ENCODE data around the gene EGFLAM.
"Not testable (repeated sequence)": the region's sequence is repeated elsewhere in the genome, so short reads cannot be mapped to it uniquely, and the experiment has no call there.

Gene EGFLAM

DNA sequence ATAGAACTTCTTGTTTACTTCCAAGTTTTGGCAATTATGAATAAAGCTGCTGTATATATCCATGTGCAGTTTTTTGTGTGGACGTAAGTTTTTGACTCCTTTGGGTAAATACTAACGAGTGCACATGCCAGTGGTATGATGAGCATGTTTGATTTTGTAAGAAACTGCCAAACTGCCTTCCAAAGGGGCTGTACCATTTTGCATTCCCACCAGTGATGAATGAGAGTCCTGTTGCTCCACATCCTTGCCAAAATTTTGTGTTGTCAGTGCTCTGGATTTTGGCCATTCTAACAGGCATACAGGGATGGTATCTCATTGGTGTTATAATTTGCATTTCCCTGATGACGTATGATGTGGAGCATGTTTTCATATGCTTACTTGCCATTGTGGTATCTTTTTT lies 73.5 kb downstream of the EGFLAM start:
- no peak for DNase-seq

DNA sequence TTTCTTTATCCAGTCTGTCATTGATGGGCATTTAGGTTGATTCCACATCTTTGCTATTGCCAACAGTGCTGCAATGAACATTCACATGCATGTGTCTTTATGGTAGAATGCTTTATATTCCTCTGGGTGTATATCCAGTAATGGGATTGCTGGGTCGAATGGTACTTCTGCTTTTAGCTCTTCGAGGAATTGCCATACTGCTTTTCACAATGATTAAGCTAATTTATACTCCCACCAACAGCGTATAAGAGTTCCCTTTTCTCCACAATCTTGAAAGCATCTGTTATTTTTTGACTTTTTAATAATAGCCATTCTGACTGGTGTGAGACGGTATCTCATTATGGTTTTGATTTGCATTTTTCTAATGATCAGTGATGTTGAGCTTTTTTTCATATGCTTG lies 74.8 kb downstream of the EGFLAM start:
- DNase-seq: not testable (repeated sequence)

DNA sequence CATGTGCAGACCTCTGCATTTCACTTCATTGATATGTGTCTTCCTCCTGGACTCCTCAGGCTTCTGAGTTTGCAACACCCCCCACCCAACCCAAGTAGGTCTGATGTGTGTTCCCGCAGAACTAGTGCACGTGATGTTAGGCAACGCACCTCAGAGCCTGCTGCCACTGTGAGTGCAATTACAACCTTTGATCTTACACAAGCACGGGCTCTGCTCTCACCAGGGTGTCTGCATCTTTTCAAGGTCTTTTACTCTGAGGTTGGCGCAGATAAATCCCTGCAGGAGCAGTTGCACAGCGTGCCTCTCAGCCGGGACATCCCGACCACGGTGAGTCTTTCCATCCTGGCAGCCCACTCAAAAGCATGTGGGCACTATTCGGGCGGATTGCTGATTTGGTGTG lies 80.1 kb downstream of the EGFLAM start:
- DNase-seq: peak in 1 of 6 experiments; percentile 3

DNA sequence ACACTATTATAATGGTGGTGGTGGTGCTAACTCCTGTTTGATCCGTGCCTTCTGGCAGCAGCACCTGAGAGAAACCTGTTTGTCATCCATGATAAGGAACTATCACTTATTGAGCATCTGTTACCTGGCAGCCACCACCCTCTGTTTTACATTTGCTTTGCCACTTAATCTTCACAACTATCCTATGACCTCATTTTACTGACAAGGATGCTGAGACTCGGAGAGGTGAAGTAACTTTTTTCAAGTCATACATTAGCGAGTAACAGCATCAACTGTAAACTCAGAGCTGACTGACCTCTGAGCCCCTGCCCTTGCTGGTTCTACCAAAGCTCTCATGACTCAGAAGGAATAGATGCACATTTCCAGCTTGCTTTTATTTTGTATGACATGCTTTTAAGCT lies 81.1 kb downstream of the EGFLAM start:
- DNase-seq: no peak

DNA sequence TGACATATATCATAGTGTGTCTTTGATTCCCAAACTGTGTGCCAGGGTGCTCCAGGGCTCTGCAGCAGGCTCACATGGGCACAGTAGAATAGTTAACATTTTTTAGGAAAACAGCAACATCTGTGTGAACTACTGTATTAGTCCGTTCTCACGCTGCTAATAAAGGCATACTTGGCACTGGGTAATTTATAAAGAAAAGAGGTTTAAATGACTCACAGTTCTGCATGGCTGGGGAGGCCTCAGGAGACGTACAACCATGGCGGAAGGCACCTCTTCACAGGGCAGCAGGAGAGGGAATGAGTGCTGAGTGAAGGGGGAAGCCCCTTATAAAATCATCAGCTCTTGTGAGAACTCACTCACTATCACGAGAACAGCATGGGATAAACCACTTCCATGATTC lies 82.7 kb downstream of the EGFLAM start:
- no peak for DNase-seq

DNA sequence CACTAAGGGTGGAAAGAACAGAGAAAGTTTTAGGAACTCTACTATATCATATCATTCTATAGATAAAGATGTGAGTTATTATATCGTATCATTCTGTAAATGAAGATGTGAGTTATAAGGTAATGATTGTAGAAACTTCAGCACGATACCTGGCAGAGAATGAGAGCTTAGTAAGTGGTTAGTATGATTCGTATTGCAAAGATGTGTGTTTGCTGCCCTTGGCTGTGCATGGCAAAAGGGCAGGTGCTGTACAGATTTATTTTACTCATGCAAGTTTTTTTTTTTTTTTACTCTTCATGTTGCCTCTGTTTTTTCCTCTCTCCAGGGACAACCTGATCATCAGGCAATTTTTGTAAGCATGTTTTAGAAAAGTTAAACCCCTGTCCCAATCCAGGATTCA lies 83.3 kb downstream of the EGFLAM start:
- DNase-seq: no peak

DNA sequence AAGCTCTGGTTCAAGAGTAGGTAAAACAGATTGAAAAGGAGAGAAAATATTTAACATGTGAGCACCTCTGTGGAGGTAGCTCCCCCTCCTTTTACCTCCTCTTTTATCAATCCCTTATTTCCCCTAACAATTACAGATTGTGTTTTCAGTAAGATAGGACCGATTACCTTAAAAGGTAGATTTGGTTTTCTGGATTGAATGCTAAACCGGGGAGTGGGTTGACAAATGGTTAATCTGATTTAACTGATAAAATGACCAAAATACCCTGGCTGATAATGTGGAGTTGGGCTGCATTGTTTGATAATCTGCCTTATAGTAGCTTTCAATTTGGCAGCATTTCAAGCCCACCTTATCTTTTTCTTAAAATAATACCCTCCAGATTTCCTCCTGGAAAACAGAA lies 83.9 kb downstream of the EGFLAM start:
- DNase-seq: no peak

DNA sequence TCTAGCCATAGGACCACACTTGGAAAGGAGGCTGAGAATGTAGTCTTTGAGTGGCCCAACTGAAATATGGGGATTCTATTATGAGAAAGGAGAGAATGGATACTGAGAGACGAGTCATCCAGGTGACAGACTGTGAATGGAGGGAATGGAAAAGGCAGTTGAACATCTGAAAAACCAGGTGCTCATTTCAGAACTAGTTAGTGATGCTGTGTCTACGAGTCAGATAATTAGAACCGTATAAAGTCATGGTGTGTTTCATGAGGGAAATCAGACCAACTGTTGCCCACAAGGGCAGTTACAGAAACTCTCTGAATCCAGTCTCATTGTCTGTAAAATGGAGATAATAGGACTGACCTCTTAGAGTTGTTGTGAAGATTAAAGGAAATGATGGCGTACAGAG lies 86.5 kb downstream of the EGFLAM start:
- no peak for DNase-seq

DNA sequence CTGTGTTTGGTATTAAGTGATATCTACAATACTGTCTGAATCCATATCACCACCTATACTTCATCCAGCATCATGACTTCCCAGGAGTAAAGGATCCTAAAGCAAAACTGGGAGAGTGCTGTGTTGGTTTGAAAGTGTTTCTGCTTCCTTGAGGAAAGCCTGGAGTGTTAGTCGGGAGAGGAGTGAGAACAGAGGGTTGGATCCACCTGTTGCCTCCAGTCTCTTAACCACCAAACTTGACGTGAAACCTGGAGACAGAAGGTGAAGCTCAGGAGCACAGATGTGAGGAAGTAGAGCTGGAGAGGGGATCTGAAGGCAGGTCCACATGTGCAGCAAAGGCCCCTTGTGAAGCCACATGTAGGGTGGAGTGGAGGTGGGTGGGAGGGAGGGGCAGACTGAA lies 88.2 kb downstream of the EGFLAM start:
- DNase-seq: no peak

DNA sequence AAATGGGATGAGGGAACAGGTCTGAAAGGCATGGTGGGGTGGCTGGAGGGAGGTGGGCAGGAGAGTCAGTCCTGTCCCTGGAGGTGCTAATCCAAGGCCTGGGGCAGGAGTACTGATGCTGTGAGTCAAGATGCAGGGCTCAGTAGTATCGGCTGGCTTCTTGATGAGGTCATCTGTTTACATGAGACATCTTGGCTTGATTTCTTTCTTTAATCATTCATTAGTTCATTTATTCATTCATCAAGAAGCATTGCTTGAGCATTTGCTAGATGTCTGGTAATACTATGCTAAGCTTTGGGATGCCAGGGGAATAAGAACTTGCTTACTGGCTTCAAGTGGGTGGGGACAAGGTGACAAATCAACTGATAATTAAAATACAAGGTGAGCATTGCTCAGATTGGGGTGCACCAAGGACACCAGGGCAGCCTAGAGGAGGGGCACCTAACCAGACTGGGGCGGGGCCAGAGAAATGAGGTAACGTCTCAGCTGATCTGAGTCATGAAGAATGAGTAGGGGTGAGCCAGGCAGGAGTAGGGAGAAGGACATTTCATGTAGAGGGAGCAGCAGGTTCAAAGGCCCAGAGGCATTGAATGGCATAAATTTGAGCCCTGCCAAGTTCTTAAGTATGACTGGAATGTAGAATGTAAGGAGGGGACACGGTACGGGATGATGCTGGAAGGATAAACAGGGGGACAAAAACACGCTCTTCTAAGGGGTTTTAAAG lies 88.8 kb downstream of the EGFLAM start:
- no peak for DNase-seq

DNA sequence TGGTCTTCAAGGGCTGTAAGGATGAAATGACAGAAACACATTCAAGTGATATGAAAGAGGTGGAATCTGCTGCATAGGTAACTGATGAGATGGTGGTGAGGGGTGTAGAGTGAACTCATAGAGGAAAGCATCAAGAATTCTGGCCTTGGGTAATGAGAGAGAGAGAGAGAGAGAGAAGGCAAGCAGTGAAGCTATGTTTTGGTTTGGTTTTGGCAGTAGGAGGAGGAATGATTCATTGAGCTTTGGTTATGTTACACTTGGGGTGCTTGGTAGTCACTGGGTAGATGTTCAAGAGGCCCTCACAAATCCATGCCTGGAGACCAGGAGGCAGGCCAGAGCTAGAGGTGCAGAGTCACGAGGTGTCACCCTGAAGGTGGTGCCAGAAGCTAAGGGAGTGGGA lies 89.5 kb downstream of the EGFLAM start:
- no peak for DNase-seq

DNA sequence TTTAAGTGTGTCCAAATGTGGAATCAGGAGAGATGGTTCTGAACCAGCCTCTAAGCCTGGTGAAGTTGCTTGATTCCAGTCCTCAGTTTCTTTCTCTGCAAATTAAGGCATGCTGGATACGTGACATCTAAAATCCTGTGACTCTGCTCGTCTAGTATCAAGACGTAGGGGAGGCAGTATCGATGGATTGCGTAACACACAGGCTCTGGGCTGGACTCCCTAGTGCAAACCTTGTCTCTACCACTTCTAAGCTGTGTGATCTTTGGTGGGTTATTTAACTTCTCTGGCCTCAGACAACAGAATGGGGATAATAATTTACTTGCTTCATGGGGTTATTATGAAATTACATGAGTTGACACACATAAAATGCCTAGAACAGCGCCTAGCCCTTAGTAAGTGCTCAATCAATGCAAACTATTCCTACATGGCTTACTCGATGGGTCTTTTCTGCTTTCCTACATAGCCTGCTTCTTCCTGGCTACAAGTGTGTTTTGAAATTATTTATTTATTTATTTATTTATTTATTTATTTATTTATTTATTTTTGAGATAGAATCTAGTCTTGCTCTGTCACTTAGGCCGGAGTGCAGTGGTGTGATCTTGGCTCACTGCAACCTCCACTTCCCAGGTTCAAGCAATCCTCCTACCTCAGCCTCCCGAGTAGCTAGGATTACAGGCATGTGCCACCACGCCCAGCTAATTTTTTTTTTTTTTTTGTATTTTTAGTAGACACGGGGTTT lies 102.1 kb downstream of the EGFLAM start:
- no peak for DNase-seq

DNA sequence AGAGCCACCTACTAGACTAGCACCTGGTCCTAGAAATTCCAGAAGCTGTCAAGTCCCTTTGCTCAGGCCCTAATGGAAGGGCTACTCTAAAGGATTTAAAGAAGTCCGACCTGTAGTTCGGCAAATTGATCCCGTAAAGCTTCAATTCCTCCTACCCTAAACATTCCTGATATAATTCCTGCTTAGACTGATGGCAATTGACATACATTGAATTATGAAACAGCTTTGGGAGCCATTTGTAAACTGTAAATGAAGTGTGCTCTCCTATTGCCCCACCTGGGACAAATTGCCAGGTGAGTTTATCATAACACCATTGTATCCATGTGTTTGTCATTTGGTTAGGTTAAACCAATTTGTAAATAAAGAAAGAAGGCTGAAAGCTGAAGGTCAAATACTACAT lies 104.4 kb downstream of the EGFLAM start:
- DNase-seq: no peak

DNA sequence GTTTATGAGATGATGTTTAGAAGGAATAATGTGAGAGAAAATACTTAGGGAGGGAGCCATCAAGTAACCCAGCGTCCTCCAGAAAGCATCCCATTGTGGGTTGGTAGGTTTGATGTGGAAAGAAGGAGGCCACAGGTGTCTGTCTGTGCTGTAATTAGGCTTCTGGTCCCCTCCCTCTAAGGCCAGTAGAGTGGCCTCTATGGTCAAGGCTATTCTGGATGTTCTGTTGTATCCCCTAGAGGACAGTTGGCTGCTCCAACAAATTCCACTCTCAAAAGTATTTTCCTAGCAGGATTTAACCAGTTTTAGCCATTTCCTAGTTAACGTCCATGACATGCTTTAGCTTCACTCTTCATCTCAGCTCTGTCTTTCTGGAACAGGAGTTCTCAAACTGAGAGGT lies 106.5 kb downstream of the EGFLAM start:
- no peak for DNase-seq

DNA sequence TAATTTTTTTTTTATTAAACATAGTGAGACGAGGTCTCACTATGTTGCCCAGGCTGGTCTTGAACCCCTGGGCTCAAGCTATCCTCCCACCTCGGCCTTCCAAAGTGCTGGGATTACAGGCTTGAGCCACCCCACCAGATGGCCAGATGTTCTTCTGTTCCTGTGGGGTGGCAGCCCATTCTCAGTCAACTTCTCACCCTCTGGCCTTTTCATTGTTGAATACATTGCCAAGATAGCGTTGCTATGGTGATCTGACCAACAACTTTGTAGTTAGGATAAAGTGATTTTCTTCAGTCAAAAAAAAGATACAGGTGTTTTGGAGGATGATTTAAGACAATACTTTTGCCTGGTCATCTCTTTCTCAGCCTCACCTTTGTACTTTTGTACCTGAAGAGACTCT lies 109.1 kb downstream of the EGFLAM start:
- DNase-seq: no peak

DNA sequence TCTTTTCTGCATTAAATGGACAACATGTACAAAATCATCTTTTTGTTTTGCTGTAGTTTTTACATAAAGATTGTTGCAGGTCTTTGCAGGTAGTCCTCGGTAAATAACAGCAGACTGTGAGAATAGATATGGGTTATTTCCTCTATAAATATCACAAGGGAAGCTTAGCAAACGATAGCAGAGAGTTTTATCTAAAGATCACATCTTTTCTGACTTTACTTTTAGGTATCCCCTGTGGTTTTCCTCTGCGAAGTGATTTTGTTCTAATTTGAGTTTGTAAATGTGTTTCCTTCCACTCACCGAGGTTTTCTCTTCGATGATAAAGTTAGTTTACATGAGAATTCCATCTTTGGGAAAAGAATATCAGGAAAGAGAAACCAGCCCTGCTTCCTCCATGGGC lies 109.6 kb downstream of the EGFLAM start:
- peak in 2 of 6 experiments; percentile 12 to 33 for DNase-seq

DNA sequence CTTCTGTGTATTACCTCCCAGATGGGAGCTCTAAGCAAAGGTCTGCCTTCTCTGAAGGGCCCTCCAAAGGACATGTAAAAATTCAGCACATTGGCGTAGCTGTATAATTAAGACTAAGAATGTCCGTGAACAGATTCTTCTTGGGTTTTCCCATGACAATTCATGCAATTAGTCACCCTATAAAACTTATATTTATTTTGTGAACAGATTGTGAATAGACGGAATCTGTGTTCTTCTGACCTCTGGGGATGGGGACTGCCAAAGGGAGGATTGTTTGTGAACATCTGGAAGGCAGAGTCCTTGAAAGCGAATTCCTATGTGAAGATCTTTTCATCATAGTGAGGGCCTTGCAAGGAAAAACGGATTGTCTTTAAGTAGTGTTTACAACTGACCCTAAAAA lies 111.3 kb downstream of the EGFLAM start:
- no peak for DNase-seq

DNA sequence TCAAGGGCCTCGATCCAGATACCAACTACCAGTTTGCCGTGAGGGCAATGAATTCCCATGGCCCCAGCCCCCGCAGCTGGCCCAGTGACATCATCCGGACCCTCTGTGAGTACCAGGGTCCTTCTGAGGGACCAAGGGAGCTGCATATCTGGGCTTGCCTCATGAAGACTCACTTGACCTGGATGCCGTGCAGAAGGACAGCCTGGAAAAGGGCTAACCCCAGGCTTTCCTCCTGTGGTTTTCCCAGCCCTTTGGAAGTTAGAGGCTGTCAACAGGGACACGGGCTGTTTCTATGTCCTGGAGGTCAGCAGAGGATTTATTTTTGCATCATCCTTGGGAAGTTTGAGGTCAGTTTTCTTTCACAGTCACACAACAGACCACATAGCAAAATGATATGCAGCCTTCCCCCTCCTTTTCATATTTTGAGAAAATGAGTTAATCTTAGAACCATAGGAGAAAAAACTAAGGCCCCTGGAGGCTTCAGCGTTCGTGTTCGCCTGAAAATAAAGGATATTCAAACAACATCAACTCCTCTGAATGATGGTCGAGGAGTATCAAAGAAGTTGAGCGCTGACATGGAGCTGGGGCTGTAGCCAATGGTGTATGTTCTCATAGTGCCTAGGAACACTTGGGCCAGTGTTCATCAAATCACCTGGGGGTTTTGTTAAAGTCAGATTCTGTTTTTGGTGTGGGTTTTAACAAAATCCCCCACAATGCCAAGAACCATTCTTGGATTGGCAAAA lies 112.2 kb downstream of the EGFLAM start:
- DNase-seq: no peak

DNA sequence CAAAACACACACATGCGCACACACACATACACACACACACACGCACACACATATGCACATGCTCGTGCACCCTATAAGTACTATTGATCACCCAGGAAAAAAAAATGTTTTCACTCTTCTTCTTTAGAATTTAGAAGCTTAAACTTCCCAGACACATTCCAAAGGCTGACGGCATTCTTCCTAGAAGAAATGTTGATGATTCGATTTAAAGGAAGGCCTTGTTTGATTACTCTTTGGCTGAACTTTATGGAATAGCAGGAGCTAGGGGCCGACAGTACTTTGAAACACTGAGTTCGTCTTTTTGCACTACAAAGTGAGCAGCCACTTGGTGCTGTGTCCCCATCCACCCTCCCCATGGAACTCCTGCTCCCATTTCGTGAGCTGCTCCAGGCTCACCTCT lies 113.2 kb downstream of the EGFLAM start:
- DNase-seq: no peak

DNA sequence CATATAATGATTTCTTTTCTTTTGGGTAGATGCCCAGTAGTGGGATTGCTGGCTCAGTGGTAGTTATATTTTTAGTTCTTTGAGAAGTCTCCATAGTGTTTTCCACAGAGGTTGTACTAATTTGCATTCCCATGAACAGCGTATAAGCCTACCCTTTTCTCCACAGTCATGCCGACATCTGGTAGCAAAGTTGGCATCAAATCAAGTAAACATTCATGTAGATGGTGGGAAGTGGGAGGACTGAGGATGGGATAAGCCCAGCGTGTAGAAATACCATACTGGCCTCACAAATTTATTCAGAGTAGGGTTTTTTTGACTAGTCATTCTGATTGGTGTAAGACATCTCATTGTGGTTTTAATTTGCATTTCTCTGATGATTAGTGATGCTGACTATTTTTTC lies 115.4 kb downstream of the EGFLAM start:
- no peak for DNase-seq

DNA sequence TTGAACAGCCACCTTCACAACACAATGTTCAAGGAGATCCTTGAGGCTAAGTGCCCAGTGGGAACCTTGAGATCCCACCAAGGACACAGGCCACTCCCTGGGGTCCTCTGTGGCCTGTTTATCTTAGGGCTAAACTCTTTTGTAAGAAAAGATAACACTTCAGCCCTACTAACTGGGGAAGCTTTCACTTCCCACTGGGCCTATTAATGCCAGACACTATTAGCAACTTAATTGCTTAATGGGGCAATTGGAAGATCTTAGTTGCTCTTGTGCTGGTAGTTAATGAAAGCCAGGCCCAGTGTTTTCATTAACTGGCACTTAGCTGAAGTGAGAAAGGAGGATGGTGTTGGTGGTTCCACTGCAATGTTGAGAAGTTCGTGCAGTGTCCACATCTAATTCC lies 117.1 kb downstream of the EGFLAM start:
- DNase-seq: no peak

DNA sequence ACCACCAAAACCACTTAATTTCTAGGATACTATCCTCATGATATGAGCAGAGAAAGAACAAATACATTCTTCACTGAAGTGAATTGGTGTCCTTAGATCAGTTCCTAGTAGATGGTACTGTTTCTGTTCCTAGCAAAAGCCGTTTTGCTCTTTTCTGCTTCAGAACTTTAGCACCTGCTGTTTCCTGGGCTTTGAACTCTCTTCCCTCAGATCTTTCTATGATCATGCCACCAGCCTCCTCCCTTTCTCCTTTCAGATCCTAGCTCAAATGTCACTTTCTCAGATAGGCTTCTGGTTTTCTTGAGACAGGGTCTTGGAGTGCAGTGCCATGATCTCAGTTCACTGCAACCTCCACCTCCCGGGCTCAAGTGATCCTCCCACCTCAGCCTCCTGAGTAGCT lies 118.0 kb downstream of the EGFLAM start:
- DNase-seq: peak in 3 of 6 experiments; percentile 16 to 65 (median 52)

DNA sequence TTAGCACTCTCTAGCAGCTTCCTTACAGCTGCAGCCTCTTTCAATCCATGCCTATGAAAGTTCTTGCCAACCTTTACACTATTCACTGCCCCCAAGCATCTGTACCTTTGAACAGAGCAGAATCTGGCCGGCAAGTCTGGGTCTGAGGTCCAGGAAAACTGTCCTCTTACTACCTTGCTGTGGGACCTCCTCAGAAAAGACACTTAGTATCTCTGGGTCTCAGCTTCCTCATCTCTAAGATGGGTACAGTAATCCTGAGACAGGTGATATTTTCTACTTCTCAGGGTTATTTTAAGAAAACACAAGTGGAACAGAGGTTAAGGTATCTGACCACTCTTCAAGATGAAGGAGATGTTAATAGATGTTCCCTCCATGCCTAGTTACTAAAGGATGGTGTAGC lies 120.2 kb downstream of the EGFLAM start:
- no peak for DNase-seq

DNA sequence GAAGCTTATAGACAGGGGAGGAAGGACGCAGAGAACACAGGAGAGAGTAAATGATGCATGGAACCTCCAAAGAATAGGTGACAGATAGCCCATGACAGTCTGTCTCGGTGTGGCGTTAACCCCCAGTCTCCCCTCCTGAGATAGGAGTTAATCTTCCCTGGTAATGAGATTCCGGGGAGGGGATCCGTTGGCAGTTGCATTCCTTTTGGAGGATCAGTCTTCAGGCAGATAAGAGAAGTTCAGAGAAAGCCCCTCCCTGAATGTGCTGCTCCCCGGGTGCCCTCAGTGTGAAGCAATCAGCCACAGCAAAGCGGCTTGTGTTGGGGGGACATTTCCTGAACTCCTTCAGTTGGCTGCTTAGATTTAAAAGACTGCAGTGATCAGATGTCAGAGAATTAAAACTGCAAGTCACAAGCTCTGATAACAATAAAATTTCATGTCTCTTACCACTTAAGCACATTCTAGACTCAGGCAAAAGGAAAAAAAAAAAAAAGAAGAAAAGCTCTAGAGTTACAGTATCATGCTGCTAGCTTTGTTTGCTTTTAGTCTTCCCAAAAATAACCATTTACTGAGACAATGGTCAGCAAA lies 121.1 kb downstream of the EGFLAM start:
- no peak for DNase-seq
